NCI-H2227 (cell line): Measurements from ENCODE around the gene SGSH.
"Not testable (repeated sequence)": the region's sequence is repeated elsewhere in the genome, so short reads cannot be mapped to it uniquely, and the experiment has no call there.

Experiments
- DNase-seq: peaks from one replicate; lab custom pipeline; 2025; ENCODE audit not compliant: unreplicated experiment; lab: John Stamatoyannopoulos, UW

Gene SGSH

DNA sequence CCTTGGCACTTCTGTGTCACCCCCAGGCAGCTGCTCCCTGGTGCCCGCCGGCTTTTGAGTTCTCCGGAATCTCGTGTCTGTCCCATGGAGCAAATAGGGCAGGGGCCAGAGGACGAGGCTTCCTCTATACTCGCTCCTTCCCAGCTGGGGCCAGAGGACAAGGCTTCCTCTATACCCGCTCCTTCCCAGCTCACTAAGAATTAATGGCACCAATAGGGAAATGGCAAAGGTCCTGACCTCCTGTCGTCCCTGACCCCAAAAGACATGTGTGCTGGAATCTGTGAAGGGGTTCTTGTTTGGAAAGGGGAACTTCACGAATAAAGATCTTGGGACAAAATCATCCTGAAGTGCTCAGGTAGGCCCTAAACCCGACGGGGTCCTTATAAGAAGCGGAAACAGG is 7.6 kb downstream of the SGSH start:
- no peak for DNase-seq

DNA sequence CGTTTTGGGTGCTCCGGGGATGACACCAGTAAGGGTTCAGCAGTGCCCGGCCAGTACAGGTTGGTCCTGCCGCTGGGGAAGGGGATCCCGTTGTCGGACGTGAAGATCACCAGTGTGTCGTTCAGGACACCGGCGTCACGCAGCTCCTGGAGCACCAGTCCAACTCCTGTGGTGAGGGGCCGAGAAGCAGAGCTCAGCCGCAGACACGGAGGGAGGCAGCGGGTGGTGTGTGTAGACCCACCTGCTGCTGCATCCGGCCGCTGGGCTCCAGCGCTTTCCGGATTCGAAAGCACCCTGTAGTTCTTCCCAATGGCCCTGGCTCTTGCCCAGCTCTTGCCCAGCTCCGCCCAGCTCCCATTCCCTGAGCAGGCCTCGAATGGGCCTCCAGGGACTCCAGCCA is 8.0 kb downstream of the SGSH start:
- no peak for DNase-seq

DNA sequence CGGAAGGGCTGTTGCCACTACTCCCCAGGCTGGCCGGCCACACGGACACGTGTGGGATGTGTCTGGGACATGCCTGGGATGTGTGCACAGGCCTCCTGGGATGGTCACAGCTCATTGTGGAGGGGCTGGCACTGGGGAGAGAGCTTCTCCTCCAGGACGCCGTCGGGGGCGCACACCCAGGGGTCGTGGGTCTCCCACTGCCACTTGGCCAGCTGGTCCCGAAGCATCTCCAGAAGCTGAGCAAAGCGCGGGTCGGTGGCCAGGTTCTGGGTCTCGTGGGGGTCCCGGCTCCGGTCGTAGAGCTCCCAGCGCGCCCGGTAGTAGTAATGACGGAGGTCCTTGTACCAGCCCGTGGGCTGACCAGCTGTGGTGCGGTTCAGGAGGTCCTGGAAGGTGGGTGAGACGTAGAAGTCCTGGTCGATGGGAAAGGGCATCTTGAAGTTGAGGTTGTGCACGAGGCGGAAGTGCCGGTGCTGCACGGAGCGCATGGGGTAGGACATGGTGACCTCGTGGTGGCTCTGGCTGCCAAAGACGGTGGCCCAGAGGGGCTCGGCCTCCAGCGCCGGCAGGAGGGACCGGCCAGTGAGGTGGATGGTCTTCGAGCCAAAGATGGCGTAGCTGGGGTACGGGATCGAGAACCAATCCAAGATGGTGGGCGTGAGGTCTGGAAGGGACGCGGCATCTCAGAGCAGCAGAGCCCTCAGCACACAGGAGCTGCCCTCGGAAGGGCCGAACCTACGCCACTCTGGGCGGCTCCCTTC is 9.6 kb downstream of the SGSH start:
- no peak for DNase-seq

DNA sequence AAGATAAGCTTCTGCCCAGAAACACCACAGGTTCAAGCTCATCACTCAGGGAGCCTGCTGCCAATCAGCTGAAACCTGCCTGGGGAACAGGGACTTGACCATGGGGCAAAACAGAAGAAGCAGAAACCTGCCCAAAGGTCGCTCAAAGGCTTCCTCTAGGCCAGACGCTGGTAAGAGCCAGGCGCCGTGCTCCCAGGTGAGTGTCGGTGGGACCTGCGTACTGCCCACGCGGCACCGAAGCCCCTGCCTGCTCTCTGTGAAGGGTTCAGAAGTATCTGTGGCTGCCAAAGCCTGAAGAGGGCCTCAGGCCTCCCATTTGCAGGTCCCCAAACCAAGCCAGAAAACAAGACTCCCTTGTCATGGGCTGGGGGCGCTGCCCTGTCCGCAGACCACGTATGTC is 10.4 kb downstream of the SGSH start:
- DNase-seq = no peak

DNA sequence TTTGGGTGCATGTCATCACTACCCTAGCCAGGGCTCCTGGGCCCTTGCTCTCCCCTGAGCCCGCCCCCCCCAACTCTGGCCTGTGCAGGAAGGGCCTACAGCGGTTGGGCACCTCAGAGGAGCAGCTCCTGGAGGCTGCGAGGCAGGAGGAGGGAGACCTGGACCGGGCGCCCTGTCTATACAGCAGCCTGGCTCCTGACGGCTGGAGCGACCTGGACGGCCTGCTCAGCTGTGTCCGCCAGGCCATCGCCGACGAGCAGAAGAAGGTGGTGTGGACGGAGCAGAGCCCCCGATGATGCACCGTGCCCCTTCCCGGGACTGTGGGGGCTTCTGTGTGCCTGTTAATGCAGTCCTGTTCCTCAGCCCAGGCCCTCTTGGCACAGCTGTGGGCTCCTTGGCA is 12.1 kb downstream of the SGSH start:
- DNase-seq = no peak

DNA sequence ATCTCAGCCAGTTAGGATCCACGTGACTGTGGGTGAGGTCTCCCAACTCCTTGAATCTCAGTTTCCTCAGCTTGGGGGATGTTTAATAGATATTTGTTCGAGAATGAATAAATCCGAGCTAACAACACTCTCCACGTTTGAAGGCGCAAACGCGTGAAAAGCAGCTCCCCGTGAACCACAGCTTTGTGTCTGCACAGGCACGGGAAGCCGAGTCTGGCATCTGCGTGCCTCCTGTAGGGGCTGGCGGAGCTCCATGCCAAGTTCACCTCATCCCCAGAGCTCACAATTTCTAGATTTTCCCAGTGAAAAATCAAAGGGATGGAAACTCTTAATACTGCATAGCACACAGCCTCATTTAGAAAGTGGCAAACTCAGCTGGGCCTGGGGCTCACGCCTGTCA is 14.3 kb downstream of the SGSH start:
- DNase-seq = no peak

DNA sequence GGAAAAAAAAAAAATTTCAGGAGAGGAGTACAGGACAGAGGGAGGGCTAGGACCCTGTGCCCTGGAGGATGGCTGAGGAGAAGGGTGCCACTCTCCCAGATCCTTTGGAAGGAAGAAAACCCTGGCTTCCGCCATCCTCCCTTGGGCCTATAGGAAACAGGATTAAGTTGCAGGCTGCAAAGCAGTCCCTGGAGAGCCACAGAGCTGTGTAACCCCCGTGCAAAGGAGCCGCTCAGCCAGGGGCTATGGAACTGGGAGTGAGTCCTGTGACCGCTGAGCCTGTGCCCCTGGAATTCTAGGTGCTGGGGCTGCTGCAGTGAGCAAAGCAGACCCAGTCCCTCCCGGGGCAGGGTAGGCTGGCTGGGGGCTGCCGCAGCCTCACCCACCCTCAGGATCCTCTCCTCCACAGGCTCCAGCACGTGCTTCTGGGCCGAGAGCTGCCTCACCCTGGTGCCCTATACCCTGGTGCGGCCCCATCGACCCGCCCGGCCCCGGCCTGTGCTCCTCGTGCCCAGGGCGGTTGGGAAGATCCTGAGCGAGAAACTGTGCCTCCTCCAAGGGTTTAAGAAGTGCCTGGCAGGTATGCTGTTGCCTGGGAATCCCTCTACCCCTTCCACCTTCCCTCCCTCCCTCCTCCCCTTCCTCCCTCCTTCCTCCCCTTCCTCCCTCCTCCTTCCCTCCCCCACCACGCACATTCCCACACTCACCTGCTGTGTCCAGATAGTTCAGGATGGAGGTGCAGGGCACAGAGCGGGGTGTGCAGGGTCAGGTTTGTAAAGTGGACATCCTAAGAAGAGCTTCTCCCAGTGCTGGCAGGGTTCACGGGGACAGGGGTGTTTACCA is 15.3 kb downstream of the SGSH start:
- DNase-seq = no peak

DNA sequence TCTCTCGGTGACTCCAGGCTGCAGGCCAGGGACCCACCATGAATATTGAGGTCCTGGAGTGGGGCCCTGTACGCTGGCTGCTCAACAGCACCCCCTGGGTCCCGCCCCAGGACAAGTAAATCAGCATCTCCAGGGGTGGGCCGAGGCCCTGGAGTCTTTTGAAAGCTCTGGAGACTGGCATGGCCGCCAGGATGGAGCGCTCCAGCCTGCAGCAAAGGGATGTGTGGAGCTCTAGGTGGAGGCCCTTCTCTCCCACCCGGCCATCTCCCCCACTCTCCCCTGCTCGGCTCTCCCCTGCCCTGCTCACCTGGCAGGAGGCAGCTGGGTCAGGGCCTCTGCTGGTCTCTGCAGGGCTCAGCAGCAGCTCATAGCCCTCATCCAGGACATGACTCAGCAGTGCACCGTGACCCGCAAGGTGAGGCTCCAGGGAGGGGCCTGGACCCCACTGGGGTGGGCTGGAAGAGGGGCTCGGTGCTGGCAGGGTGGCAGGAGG is 16.6 kb downstream of the SGSH start:
- DNase-seq = no peak

DNA sequence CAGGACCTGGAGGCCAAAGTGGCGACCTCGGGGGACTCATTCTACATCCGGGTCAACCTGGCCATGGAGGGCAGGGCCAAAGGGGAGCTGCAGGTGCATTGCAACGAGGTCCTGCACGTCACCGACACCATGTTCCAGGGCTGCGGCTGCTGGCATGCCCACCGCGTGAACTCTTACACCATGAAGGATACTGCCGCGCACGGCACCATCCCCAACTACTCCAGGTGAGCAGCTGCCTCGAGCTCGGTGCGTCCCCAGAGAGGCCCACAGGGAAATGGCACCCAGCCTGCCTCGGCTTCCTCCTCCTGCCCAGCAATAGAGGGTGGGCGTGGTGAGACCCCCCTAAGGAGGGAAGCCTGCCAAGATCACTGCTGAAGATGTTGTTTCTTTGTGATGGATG is 17.9 kb downstream of the SGSH start:
- no peak for DNase-seq

DNA sequence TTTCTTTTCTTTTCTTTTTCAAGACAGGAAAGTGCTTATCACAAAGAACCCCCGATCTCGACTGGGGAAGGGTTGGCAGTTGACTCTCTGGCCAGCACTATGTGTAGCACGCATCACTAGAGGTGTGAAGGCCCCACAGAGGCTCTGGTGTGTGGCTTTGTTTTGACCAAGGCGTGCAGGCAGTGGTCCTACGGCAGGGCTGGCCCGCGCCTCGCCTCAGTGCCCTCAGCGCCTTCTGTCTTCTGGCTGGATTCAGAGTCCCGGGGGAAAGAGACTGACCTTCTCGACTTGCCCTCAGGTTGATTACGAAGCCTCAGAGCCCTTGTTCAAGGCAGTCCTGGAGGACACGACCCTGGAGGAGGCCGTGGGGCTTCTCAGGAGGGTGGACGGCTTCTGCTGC is 18.7 kb downstream of the SGSH start:
- DNase-seq = no peak

DNA sequence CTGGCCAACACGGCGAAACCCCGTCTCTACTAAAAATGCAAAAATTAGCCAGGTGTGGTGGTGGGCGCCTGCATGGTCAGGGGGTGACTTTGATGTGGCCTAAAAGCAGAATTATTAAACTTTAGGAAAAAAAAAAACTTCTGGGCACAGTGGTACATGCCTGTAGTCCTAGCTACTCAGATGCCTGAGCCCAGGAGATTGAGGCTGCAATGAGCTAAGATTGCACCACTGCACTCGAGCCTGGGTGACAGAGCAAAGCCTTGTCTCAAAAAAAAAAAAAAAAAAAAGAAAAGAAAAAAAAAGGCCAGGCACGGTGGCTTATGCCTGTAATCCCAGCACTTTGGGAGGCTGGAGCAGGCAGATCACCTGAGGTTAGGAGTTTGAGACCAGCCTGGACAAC is 20.8 kb downstream of the SGSH start:
- DNase-seq = not testable (repeated sequence)

DNA sequence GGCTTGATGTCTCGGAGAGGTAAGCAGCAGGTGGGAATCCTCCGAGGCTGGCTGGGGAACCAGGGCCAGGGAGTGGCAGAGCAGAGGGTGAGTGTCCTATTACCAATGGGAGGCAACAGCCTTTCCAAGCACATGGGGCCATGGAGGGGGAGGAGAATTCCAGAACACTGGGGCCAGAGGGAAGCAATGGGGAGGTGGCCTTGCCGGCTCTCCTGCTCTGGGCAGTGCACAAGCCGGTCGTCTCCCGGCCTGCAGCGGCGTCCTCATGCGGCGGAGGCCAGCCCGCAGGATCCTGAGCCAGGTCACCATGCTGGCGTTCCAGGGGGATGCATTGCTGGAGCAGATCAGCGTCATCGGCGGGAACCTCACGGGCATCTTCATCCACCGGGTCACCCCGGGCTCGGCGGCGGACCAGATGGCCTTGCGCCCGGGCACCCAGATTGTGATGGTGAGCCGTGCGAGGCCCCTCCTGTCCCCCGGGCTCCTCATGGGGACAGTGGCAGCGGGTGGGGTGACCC is 21.9 kb downstream of the SGSH start:
- no peak for DNase-seq

DNA sequence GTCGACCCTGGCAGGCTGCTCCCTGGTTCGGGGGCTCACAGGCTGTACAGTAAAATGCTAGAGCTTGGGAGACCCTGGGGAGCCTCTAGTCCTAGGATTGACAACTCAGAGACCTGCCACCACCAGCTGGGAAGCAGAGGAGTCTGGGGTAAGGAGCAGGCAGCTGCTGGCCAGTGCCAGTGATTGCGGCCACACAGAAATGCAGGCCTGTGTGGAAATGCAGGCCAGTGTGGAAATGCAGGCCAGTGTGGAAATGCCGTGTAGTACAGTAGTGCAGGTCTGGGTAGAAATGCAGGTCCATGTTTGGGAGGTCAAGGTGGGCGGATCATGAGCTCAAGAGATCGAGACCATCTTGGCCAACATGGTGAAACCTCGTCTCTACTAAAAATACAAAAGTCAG is 23.5 kb downstream of the SGSH start:
- no peak for DNase-seq

DNA sequence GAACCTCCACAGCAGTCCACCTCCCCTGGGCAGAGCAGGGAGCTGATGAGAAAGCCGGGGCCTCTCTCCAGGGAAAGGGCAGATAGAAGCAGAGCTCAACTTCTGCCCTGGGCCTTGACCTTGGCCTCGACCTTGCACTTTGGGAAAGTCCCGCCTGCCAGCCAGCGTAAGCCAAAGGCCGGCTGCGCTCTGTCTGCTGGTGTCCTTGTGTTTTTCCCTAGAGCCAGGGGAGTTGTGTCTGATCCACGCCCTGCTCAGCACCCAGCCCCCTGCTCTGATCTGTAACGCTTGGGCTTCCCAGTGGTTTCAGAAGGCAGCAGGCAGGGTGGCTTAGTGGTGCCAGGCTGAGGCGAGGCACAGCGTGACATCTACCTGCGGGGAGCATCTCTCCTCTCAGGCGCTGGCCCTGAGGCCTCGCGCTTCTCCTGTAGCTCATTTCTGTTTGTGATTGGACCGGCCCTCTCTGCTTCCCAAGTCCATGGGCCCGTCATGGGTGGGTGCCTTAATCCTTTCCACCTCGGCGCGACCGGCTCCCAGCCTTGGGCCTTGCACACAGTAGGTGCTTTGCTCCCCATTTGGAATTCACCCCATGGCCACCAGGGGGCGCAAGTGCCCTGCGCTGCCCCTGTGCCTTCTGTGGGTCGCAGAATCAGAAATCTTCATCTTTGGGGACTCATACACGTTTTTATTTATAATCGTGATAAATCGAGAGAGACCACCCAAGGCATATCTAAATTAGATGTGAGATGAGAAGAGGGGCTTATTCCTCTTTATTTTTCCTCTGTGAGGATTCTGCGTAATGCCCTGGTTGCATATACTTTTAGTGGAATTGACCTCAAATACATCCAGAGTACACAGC is 24.2 kb downstream of the SGSH start:
- no peak for DNase-seq

DNA sequence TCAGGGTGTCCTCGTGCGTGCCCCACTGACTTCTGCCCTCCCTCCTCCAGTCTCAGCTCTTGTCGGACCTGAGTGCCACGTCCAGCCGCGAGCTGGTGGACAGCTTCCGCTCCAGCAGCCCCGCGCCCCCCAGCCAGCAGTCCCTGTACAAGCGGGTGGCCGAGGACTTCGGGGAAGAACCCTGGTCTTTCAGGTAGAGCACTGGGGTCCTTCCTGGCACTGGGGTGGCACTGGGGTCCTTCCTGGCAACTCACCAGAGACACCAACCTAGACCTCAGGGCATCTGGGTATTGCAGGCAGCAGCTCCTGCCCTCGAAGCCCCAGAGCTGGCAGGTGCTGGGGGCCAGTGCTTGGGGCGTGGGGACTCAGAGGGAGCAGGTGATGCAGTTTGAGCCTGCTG is 25.0 kb downstream of the SGSH start:
- no peak for DNase-seq

DNA sequence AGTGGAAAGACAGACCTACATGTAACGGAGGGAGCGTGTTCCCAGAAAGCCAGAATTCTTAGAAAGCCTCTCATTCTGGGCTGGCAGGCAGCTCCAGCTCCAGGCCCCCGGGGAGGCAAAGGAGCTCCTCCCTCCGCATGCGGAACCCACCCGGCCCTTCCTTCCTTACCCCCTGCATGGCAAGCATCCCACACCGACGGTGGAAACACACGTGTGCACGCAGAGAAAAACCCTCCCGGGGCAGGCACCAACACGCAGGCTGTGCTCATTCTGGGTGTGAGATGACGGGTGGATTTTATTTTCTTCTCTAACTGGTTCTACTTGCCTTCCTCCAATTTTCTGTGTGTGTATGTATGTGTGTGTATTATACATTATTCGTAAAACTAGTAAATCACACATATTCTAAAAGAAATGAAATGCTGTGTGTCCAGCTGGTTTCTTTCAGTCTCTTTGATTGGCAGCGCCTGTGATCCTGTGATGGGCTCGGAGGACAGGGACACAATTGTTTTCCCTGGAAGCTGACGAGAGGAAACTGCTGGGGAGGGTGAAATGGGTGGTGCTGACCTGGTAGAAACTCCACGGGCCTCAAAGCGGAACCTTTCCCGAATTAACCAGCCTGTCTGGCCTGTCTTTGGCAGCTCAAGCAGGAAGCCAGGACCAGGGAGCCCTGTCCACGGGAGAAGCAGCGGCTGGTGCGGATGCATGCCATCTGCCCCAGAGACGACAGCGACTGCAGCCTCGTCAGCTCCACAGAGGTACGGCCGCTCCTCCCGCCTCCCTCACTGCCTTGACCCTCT is 28.1 kb downstream of the SGSH start:
- no peak for DNase-seq

DNA sequence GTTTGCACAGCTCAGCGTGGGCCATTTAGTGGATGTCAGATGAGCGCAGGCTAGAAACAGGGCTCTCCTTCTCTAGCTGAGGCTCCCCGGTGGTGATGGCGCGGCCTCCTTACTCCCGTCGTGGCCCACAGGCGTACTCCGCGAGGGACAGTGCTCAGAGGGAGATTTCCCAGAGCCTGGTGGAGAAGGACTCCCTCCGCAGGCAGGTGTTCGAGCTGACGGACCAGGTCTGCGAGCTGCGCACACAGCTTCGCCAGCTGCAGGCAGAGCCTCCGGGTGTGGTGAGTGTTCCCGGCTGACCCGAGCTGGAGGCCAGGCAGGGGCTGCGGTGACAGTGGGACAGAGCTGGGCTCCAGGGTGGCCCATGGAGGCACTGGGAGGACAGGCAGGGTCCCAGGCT is 28.9 kb downstream of the SGSH start:
- DNase-seq = no peak

DNA sequence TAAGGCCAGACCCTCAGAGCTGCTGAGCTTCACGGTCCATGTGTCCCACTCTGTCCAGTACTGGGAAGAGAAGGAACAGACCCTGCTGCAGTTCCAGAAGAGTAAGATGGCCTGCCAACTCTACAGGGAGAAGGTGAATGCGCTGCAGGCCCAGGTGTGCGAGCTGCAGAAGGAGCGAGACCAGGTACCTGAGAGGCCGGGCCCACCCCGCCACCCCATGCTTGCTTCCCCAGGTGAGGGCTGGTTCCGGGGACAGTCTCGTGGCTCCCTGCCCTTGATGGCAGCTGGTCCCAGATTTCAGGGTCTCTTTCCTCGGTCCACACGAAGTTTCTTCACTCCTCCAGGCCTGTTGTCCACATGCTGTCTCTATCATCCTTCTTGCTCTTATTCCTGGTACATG is 29.4 kb downstream of the SGSH start:
- DNase-seq = no peak

DNA sequence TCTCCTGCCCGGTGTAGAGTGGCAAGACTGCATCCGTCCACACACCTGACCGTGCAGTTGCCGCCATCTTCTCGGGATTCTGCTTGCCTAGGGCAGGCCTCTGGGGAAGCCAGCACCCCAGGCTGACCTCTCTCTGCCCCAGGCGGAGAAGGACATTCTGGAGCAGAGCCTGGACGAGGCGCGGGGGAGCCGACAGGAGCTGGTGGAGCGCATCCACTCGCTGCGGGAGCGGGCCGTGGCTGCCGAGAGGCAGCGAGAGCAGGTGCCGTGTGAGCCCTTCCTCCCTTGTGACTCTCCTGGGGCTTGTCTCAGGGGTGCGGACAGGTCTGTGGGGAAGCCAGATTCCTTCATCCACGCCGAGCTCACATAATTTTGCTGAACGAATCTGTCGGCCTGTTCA is 30.5 kb downstream of the SGSH start:
- DNase-seq = no peak

DNA sequence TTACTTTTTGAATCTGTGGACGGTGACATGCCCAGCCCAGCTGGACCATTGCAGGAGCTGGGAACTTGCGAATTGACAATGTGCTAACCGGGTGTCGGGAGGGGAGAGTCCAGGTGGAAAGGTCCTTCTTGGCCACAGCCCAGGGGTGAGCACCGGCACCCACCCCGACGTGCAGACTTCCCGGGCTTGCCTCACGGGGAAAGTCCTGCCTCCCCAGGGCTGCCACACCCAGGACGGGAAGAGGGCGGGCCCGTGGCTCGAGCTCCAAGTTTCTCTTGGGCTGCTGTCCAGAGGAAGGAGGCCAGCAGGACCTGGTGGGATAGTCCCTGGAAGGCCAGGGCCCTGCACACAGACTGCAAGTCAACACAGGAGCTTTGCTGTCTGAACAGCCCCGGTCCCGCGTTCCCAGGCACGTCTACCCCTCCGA is 32.6 kb downstream of the SGSH start:
- DNase-seq = no peak
